Ishikawa (cell line): Measurements from ENCODE around the gene CTSL.

Experiments
- TAF1 ChIP-seq: IDR thresholded peaks from 2 replicates; pipeline ENCODE4 v1.6.1; 2012; ENCODE audit warnings: low read depth, mild to moderate bottlenecking
- TF ChIP-seq, protein P1 (sequence below): IDR thresholded peaks from 2 replicates; pipeline ENCODE4 v1.6.1; 2012; ENCODE audit warnings: low read depth, mild to moderate bottlenecking

- TF ChIP-seq TAF1, result no peak
- TF ChIP-seq, protein P1, sequence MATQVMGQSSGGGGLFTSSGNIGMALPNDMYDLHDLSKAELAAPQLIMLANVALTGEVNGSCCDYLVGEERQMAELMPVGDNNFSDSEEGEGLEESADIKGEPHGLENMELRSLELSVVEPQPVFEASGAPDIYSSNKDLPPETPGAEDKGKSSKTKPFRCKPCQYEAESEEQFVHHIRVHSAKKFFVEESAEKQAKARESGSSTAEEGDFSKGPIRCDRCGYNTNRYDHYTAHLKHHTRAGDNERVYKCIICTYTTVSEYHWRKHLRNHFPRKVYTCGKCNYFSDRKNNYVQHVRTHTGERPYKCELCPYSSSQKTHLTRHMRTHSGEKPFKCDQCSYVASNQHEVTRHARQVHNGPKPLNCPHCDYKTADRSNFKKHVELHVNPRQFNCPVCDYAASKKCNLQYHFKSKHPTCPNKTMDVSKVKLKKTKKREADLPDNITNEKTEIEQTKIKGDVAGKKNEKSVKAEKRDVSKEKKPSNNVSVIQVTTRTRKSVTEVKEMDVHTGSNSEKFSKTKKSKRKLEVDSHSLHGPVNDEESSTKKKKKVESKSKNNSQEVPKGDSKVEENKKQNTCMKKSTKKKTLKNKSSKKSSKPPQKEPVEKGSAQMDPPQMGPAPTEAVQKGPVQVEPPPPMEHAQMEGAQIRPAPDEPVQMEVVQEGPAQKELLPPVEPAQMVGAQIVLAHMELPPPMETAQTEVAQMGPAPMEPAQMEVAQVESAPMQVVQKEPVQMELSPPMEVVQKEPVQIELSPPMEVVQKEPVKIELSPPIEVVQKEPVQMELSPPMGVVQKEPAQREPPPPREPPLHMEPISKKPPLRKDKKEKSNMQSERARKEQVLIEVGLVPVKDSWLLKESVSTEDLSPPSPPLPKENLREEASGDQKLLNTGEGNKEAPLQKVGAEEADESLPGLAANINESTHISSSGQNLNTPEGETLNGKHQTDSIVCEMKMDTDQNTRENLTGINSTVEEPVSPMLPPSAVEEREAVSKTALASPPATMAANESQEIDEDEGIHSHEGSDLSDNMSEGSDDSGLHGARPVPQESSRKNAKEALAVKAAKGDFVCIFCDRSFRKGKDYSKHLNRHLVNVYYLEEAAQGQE, result no peak
Observed at GRCh38 chr9:87746186-87746585, 20.3 kb downstream of the CTSL start.
